NOMO-1 treated with dmso at 0.1 percent for 144 hours (cell line): ENCODE data around the gene RBM19.
"Not testable (repeated sequence)": the region's sequence is repeated elsewhere in the genome, so short reads cannot be mapped to it uniquely, and the experiment has no call there.

Experiments
- DNase-seq: peaks from one replicate; lab custom pipeline; 2025; ENCODE audit not compliant: unreplicated experiment; lab: John Stamatoyannopoulos, UW

Gene RBM19

GRCh38 chr12:113812411-113813228, 153.5 kb downstream of the RBM19 start:
- no peak for DNase-seq

- not testable (repeated sequence) for DNase-seq
These were observed 156.5 kb downstream of the RBM19 start for GRCh38 chr12:113809462-113810220.

- no peak for DNase-seq
These were observed 157.8 kb downstream of the RBM19 start for GRCh38 chr12:113808095-113808951.

- DNase-seq, result no peak
These were observed 160.5 kb downstream of the RBM19 start for GRCh38 chr12:113805673-113806072.

GRCh38 chr12:113804961-113805600, 161.0 kb downstream of the RBM19 start:
- no peak for DNase-seq

- no peak for DNase-seq
These were observed 162.4 kb downstream of the RBM19 start for GRCh38 chr12:113803759-113804140.

- DNase-seq, result no peak
These were observed 163.0 kb downstream of the RBM19 start for GRCh38 chr12:113802966-113803758.

- no peak for DNase-seq
These were observed 163.9 kb downstream of the RBM19 start for GRCh38 chr12:113802000-113802749.

- no peak for DNase-seq
These were observed 165.9 kb downstream of the RBM19 start for GRCh38 chr12:113800201-113800600.

- no peak for DNase-seq
These were observed 167.6 kb downstream of the RBM19 start for GRCh38 chr12:113798552-113798951.

- DNase-seq, result no peak
These were observed 168.6 kb downstream of the RBM19 start for GRCh38 chr12:113797535-113797868.

GRCh38 chr12:113796852-113797534, 169.1 kb downstream of the RBM19 start:
- no peak for DNase-seq

GRCh38 chr12:113796066-113796827, 169.9 kb downstream of the RBM19 start:
- no peak for DNase-seq

GRCh38 chr12:113795445-113795844, 170.7 kb downstream of the RBM19 start:
- no peak for DNase-seq

GRCh38 chr12:113794774-113795173, 171.4 kb downstream of the RBM19 start:
- DNase-seq, result no peak

- no peak for DNase-seq
These were observed 172.9 kb downstream of the RBM19 start for GRCh38 chr12:113793250-113793649.

- DNase-seq, result no peak
These were observed 173.7 kb downstream of the RBM19 start for GRCh38 chr12:113792450-113792849.
